Endodermal cell (in vitro differentiated cells): ENCODE measurements around the gene PET117. TPM values are rescaled to one million over a fixed set of nuclear protein-coding genes. Genes with fewer than 3 reads are reported as not detected.
A peak's percentile ranks its signal among the peaks of the same experiment; 100 is the strongest.

Experiments
- DNase-seq: peaks from one replicate; pipeline ENCODE4 v3.0.0-alpha.2; 2017
- H3K27ac ChIP-seq: 2 replicates; pipeline ENCODE4 v1.5.1; 2013; ENCODE audit warnings: mild to moderate bottlenecking, low read depth, low read length, moderate library complexity
- H3K27me3 ChIP-seq: 2 replicates; pipeline ENCODE4 v1.6.1; 2013; ENCODE audit warnings: mild to moderate bottlenecking, low read length, moderate library complexity; ENCODE audit not compliant: insufficient read depth, control insufficient read depth, poor library complexity, severe bottlenecking
- H3K36me3 ChIP-seq: 2 replicates; pipeline ENCODE4 v1.7.0; 2013; ENCODE audit warnings: mild to moderate bottlenecking, low read length, moderate library complexity; ENCODE audit not compliant: control insufficient read depth, insufficient read depth
- H3K4me1 ChIP-seq: one replicate; pipeline ENCODE4 v1.7.0; 2013; ENCODE audit warnings: low read length; ENCODE audit not compliant: control insufficient read depth, insufficient read depth
- H3K4me3 ChIP-seq: 2 replicates; pipeline ENCODE4 v1.5.1; 2013; ENCODE audit warnings: mild to moderate bottlenecking, low read length, moderate library complexity
- H3K9ac ChIP-seq: 2 replicates; pipeline ENCODE4 v1.6.1; 2013; ENCODE audit warnings: mild to moderate bottlenecking, low read length, moderate library complexity; ENCODE audit not compliant: poor library complexity, severe bottlenecking; ENCODE audit errors: extremely low read depth
- H3K9me3 ChIP-seq: 2 replicates; pipeline ENCODE4 v1.6.1; 2013; ENCODE audit warnings: mild to moderate bottlenecking, low read length, moderate library complexity; ENCODE audit not compliant: control insufficient read depth
- H3K27ac Mint-ChIP-seq: 2 replicates; pipeline ENCODE4 v1.8.0; 2020; ENCODE audit warnings: mixed read lengths
- H3K27me3 Mint-ChIP-seq: 2 replicates; pipeline ENCODE4 v1.8.0; 2021; ENCODE audit warnings: mild to moderate bottlenecking, mixed read lengths; ENCODE audit not compliant: insufficient read depth
- H3K36me3 Mint-ChIP-seq: 2 replicates; pipeline ENCODE4 v1.8.0; 2020; ENCODE audit warnings: low read depth, mixed read lengths
- H3K4me1 Mint-ChIP-seq: 2 replicates; pipeline ENCODE4 v1.8.0; 2020; ENCODE audit warnings: mixed read lengths
- H3K4me3 Mint-ChIP-seq: 2 replicates; pipeline ENCODE4 v1.8.0; 2020; ENCODE audit warnings: mild to moderate bottlenecking, moderate library complexity, mixed read lengths
- H3K9me3 Mint-ChIP-seq: 2 replicates; pipeline ENCODE4 v1.8.0; 2020; ENCODE audit warnings: mild to moderate bottlenecking, mixed read lengths
- WGBS, 2 experiments: methylation state at CpG; one replicate each; pipeline versions ENCODE4 v1.1.5 to v1.1.7; 2013; ENCODE audit warnings: missing lambda C conversion rate in 2 of 2, mixed read lengths in 1 of 2; ENCODE audit not compliant: insufficient coverage in 1 of 2, insufficient read length in 1 of 2; 5-methylcytosine and 5-hydroxymethylcytosine counted together
- total RNA-seq, 2 donors: library from RNA; stranded (reverse); fragmentation: NEBNext Ultra II Directional in 1 of 2; extraction: Animal tissue kit (Norgen Biotek cat#: 25700) in 1 of 2; gene quantifications; 2 replicates in 1 of 2; 3 replicates in 1 of 2; pipeline ENCODE4 v1.2.1, GENCODE V29; 2021
- TF ChIP-seq, protein P1 (sequence below): fragments of 200-600 bp; sonication (generic); conservative IDR thresholded peaks from 2 replicates; pipeline ENCODE4 v1.5.0; 2021; ENCODE audit warnings: antibody characterized with exemption, mild to moderate bottlenecking

PET117 gene
- total RNA-seq, 2 donors from 2014 or later, result 34.2 to 44.4 TPM

DNA sequence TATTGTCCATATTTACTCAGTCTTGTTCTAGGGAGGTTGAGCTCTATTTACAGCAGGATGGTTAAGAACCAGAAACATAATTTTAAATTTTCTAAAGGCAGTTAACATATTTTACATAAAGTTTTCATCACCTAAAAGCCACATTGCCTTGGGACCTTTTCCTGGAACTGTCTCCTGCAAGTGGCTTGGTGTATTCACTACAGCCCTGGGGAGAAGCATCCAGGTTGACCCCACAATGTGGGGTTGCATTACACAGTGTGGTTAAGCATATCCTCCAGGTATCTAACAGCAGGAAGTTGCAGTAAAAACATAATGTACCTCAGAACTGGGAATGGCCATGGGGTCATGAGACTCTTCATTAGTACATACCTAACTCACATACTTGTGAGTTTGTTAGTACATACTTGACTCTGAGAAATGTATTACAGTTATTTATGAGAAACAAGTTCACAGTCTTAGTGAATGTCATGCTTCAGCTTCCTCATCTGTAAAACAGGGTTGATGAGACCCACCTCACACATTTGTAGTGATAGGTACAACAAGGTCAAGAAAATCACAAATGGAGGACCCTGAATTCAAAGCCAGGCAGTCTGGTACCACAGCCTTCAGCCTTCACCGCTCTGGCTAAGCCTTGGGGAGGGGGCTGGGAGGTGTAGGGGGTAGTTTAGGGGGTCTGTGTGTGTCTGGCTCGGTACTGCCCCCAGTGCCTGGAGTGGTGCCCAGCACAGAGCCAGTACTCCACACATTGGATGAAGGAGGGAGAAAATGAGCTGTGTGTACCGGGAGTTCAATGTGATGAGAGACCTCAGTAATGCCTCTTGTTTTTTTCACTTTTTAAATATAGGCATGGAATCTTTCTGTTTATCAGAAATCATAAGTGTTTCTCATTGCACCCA lies 52.9 kb downstream of the PET117 start:
- H3K9me3 Mint-ChIP-seq, result peaks cover 14% of the 10 kb centered on the region
- H3K9ac ChIP-seq, result no peak overlapping the region
- no peaks in the 10 kb centered on the region for H3K27me3 ChIP-seq
- H3K27ac Mint-ChIP-seq, result no peak overlapping the region
- no peak overlapping the region for H3K4me3 ChIP-seq
- peaks cover 5% of the 10 kb centered on the region for H3K9me3 ChIP-seq
- H3K36me3 Mint-ChIP-seq, result peaks cover 68% of the 10 kb centered on the region
- peaks cover 11% of the 10 kb centered on the region for H3K4me1 Mint-ChIP-seq
- peaks cover 7% of the 10 kb centered on the region for H3K4me1 ChIP-seq
- H3K27me3 Mint-ChIP-seq, result no peaks in the 10 kb centered on the region
- peaks cover 39% of the 10 kb centered on the region for H3K36me3 ChIP-seq
- H3K27ac ChIP-seq, result no peak overlapping the region
- DNase-seq, result peak; percentile 61
- H3K4me3 Mint-ChIP-seq, result no peak overlapping the region
- TF ChIP-seq, protein P1, sequence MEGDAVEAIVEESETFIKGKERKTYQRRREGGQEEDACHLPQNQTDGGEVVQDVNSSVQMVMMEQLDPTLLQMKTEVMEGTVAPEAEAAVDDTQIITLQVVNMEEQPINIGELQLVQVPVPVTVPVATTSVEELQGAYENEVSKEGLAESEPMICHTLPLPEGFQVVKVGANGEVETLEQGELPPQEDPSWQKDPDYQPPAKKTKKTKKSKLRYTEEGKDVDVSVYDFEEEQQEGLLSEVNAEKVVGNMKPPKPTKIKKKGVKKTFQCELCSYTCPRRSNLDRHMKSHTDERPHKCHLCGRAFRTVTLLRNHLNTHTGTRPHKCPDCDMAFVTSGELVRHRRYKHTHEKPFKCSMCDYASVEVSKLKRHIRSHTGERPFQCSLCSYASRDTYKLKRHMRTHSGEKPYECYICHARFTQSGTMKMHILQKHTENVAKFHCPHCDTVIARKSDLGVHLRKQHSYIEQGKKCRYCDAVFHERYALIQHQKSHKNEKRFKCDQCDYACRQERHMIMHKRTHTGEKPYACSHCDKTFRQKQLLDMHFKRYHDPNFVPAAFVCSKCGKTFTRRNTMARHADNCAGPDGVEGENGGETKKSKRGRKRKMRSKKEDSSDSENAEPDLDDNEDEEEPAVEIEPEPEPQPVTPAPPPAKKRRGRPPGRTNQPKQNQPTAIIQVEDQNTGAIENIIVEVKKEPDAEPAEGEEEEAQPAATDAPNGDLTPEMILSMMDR, result peak; percentile 65
- 79 to 88% methylated on average over 2 to 3 of the region's 3 CpGs for WGBS, 2 experiments

DNA sequence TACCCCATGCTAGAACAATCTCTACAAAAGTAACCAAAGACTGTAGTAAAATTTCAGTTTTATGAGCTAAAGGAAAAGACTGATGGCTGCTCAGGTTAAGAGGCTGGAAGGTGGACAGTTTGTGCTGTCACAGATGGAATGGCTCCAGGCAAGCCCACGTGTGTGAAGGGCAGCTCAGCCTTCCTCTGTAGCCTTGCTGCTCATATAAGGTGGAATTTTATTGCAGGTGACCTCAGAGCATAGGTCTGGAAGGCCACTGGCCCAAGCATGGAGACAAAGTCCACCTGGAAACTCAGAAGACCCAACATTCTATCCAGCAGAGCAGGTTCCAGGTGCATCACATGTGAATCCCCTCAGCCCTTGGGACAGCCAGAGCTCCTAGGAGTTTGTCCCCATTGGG lies 53.6 kb downstream of the PET117 start:
- Histone ChIP-seq H3K4me3 (no peak overlapping the region), H3K36me3 (peaks cover 32% of the 10 kb centered on the region), H3K9me3 (peaks cover 5% of the 10 kb centered on the region), H3K4me1 (peaks cover 7% of the 10 kb centered on the region), H3K27me3 (no peaks in the 10 kb centered on the region), H3K27ac (no peak overlapping the region), H3K9ac (no peak overlapping the region)
- no peak for DNase-seq
- Mint-ChIP-seq H3K4me3 (no peak overlapping the region), H3K9me3 (peaks cover 14% of the 10 kb centered on the region), H3K36me3 (peaks cover 67% of the 10 kb centered on the region), H3K27ac (no peak overlapping the region), H3K27me3 (no peaks in the 10 kb centered on the region), H3K4me1 (peaks cover 11% of the 10 kb centered on the region)
- TF ChIP-seq, protein P1, result no peak
- 95 to 100% methylated on average over 1 of the region's 1 CpG for WGBS, 2 experiments

Other genes starting within 250 kb of the PET117 start
- gene SNX5, start 169.1 kb upstream of the PET117 start, total RNA-seq, result 100 to 1,000 TPM; 170 to 171 TPM
- gene MGME1, start 168.8 kb upstream of the PET117 start, total RNA-seq, result 10 to 100 TPM; 31.2 to 36.7 TPM
- gene OVOL2, start 79.9 kb upstream of the PET117 start, total RNA-seq, result 10 to 100 TPM; 15.3 to 17.0 TPM
- 10 to 100 TPM; 35.2 to 51.0 TPM for gene KAT14, start within 50 bp of the PET117 start, total RNA-seq
- 10 to 100 TPM; 16.7 to 22.9 TPM for gene ZNF133, start 150.7 kb downstream of the PET117 start, total RNA-seq